Breast epithelium (tissue), 4 donors: ENCODE results near the gene NPB. TPM values are rescaled to one million over a fixed set of nuclear protein-coding genes. Genes with fewer than 3 reads are reported as not detected.

Experiments used
- DNase-seq, 2 donors: peaks; one replicate each; pipeline ENCODE4 v3.0.0-alpha.2; 2019; ENCODE audit warnings: low spot score in 2 of 2
- H3K27ac ChIP-seq, 2 donors: fragments of 200-600 bp; sonication (generic) in 1 of 2; one replicate each; pipeline ENCODE4 v1.5.1; 2016 to 2019; ENCODE audit warnings: mild to moderate bottlenecking in 1 of 2
- H3K27me3 ChIP-seq, 2 donors: fragments of 200-600 bp; sonication (generic) in 1 of 2; one replicate each; pipeline versions ENCODE4 v1.5.1 to v1.6.0; 2017 to 2019; ENCODE audit warnings: control low read depth in 1 of 2, mild to moderate bottlenecking in 1 of 2
- H3K36me3 ChIP-seq: fragments of 200-600 bp; one replicate; pipeline ENCODE4 v1.5.1; 2019
- H3K4me1 ChIP-seq, 2 donors: fragments of 200-600 bp; sonication (generic); one replicate each; pipeline ENCODE4 v1.5.1; 2016 to 2019; ENCODE audit warnings: control low read depth in 1 of 2
- H3K4me3 ChIP-seq, 3 donors: fragments of 200-600 bp; sonication (generic); 1 replicate in 2 of 3; 2 replicates in 1 of 3; pipeline ENCODE4 v1.5.1; 2016 to 2019; ENCODE audit warnings: mild to moderate bottlenecking in 3 of 3, moderate library complexity in 2 of 3
- H3K9me3 ChIP-seq, 2 donors: fragments of 200-600 bp; sonication (generic) in 1 of 2; one replicate each; pipeline ENCODE4 v1.5.1; 2016 to 2019; ENCODE audit warnings: control low read depth in 1 of 2
- CTCF ChIP-seq, 3 donors: fragments of 450-650 bp; IDR thresholded peaks; one replicate each; pipeline ENCODE4 v1.5.1; 2016 to 2017; ENCODE audit warnings: antibody characterized with exemption in 3 of 3, mild to moderate bottlenecking in 3 of 3, moderate library complexity in 3 of 3
- POLR2A ChIP-seq: fragments of 450-650 bp; IDR thresholded peaks from one replicate; pipeline ENCODE4 v1.6.1; 2016; ENCODE audit warnings: antibody characterized with exemption, mild to moderate bottlenecking, moderate library complexity
- POLR2AphosphoS5 ChIP-seq, 3 donors: sonication (generic); formaldehyde crosslinking; IDR thresholded peaks; one replicate each; pipeline ENCODE4 v1.6.1; 2017; ENCODE audit warnings: antibody characterized with exemption in 3 of 3
- intact Hi-C: fragments of 100-400 bp; cut with DNase I; formaldehyde crosslinking; loops from one replicate; pipeline ENCODE4 v1.15.1; 2023; ENCODE audit warnings: low total_unique reads
- total RNA-seq, 3 donors: library from RNA; depleted of rRNA; stranded (reverse); fragments of >200 nt; gene quantifications; one replicate each; pipeline ENCODE4 v1.1.0, GENCODE V29; 2016

The NPB gene
- total RNA-seq, 3 donors from 2014 or later = 2.0 TPM; not detected in 2

GRCh38 chr17:81867991-81868673 is 33.9 kb upstream of the NPB start:
- Histone ChIP-seq H3K27me3 (no peaks in the 10 kb centered on the region), H3K9me3 (no peaks in the 10 kb centered on the region), H3K27ac (peak overlapping the region; percentile 97), H3K4me3 (peak overlapping the region in 1 of 3 donors; percentile 79), H3K4me1 (peaks cover 0 to 21% of the 10 kb centered on the region in 2 donors), H3K36me3 (no peaks in the 10 kb centered on the region)
- DNase-seq = no peak
- intact Hi-C loops = no loop called here
- TF ChIP-seq POLR2A = no peak
- TF ChIP-seq CTCF (IDR thresholded peaks at IDR 0.05) = no peak
- no peak for TF ChIP-seq POLR2AphosphoS5 (IDR thresholded peaks at IDR 0.05)

- Histone ChIP-seq H3K4me3 (peak overlapping the region in 1 of 3 donors; percentile 79), H3K36me3 (no peaks in the 10 kb centered on the region), H3K27me3 (no peaks in the 10 kb centered on the region), H3K4me1 (peaks cover 0 to 24% of the 10 kb centered on the region in 2 donors), H3K27ac (peak overlapping the region; percentile 97), H3K9me3 (no peaks in the 10 kb centered on the region)
- intact Hi-C loops = no loop called here
- TF ChIP-seq CTCF (IDR thresholded peaks at IDR 0.05) (no peak), POLR2AphosphoS5 (IDR thresholded peaks at IDR 0.05) (no peak), POLR2A (no peak)
- DNase-seq = no peak
Observed at GRCh38 chr17:81868674-81869220, 33.3 kb upstream of the NPB start.

GRCh38 chr17:81869221-81870130 is 32.6 kb upstream of the NPB start:
- Histone ChIP-seq H3K27me3 (no peaks in the 10 kb centered on the region), H3K4me3 (peak overlapping the region; percentile 75 to 97 (median 79)), H3K27ac (peak overlapping the region; percentile 97), H3K9me3 (no peaks in the 10 kb centered on the region), H3K36me3 (no peaks in the 10 kb centered on the region), H3K4me1 (peaks cover 0 to 24% of the 10 kb centered on the region in 2 donors)
- no peak for DNase-seq
- intact Hi-C loops = no loop called here
- TF ChIP-seq POLR2A (no peak), POLR2AphosphoS5 (IDR thresholded peaks at IDR 0.05) (no peak), CTCF (IDR thresholded peaks at IDR 0.05) (peak; percentile 73 to 93 (median 74))

GRCh38 chr17:81870131-81870980 is 31.7 kb upstream of the NPB start:
- Histone ChIP-seq H3K27ac (peak overlapping the region; percentile 97), H3K9me3 (no peaks in the 10 kb centered on the region), H3K4me3 (peak overlapping the region; percentile 75 to 97 (median 79)), H3K27me3 (no peaks in the 10 kb centered on the region), H3K36me3 (no peaks in the 10 kb centered on the region), H3K4me1 (peaks cover 0 to 24% of the 10 kb centered on the region in 2 donors)
- DNase-seq = no peak
- intact Hi-C loops = no loop called here
- TF ChIP-seq POLR2AphosphoS5 (IDR thresholded peaks at IDR 0.05) (peak in 2 of 3 donors; percentile 14 to 24), CTCF (IDR thresholded peaks at IDR 0.05) (no peak)
